Middle frontal gyrus (tissue), 1 donor: ENCODE data around the gene PELI2.

Experiments
- DNase-seq: peaks from one replicate; pipeline ENCODE4 v3.0.0-alpha.2; 2015; ENCODE audit warnings: low spot score; ENCODE audit errors: extremely low spot score

PELI2 gene

DNA sequence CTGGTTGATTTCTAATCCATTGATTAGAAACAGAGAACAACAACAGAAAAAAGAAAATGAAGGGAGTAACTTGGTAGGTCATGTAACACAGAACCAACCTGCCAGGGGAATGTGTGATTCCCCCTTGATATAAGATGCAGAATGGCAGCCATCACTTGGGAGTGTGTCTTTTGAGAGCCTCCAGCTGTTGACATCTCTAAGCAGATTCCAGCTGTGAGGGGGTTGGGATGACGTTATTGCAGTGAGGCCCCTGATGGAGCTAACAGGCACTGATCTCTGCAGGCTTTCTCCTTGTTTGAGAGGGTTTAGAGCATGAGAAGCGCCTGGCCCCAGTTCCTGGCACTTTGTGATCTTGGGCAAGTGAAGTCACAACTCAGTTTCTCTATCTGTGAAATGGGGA is 124.9 kb downstream of the PELI2 start:
- DNase-seq: no peak

GRCh38 chr14:56244138-56244789 is 126.1 kb downstream of the PELI2 start:
- DNase-seq: no peak

DNA sequence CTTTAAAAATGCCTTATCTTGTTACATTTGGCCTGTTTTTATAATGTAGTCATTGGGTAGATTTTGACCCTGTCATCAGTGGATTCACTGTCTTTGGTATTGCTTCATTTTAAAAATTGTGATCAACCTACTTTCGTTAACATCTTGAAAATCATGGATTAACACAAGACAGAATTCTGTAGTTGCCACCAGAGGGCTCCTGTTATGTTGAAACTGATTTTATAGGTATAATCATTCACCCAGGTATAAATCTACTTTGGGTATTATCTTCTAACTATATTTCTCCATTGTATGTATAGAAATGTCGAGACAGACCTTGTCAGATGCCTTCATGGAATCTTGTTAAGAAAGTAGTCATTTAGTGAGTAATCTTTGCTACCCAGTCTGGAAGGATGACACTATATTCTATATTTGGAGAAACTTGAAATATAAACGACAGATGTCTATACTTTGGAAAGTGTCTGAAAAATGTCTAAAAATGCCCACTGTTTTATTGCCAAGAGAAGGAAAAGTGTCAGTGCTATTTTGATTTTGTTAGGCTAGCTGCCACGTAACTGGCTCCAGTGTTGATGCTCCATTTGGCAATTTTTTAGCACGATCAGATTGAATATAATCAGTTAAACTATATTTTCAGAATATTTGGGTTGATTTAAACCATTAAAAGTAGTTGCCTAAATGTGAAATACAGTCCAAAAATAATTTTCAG is 129.4 kb downstream of the PELI2 start:
- no peak for DNase-seq

DNA sequence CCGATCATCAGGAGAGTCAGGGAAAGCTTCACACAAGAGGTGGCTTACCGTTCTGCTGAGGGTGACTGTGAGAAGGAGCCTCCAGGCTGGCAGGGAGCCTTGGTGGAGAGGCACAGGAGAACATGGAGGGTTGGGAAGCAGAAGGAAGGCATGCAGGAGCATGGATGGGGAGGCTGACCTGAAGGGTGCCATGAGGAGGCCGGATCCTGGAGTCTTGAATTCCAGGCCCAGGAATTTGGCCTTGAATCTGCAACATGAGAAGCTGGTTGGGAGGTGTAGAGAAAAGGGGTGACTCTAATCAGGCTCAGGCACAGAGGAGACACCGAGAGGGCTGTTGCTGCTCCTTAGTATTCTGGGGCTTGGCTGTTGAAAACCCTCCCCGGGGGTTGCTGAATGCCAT is 130.2 kb downstream of the PELI2 start:
- DNase-seq: no peak

DNA sequence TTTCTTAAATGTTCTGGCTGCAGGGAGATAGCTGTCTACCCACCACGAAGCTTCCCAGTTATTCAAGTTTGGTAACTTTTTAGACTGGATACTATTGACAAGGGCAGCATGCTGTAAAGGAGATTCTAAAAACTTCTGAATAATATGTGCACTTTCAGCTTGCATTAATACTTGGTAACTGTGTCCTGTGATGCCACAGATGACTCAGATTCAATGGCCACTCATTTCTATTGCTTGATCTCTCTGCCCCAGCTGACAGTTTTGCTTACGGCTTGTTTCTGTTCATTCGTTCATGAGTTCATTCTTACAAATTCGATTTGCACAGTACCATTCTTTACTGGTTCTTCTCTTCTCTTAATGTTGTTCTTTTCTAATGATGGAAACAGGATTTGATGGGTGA is 142.8 kb downstream of the PELI2 start:
- no peak for DNase-seq

DNA sequence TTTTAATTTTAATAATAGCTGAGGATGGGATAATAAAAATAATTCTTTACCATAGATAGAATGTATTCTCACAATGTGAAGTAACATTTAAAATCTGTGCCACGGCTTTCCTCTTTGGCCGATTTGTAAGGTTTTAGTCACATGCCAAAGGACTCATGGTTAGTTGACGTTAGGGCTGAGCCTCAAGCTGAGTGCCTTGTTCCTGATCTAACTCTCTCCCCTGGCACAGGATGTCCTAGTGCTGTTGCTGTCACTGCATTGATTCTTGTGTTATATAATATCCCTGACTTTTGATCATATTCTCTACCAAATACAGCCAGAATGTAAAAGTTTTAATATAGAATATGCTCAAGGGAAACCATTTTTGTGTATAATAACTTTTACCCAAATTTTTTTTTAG is 144.3 kb downstream of the PELI2 start:
- DNase-seq: no peak

GRCh38 chr14:56268039-56268438 is 149.8 kb downstream of the PELI2 start:
- DNase-seq: no peak

GRCh38 chr14:56268673-56269072 is 150.5 kb downstream of the PELI2 start:
- DNase-seq: no peak

DNA sequence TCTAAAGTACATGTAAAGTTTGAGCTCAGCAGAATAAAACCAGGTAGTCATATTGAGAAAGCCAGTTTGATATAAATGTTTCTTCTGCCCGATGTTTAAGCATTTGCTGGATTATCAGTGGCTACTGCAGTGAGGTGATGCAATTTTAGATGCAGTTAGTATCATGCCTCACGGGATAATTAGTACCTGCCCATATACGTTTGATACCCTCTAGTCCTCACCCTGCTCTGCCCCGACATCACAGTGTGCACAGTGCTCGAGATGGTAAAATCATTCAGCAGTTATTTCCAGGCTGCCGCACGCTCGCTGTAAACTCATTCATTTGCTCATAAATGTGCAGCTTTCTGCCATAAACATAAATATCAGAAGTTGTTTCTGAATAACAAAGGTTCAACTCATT is 152.7 kb downstream of the PELI2 start:
- DNase-seq: no peak

GRCh38 chr14:56271970-56272369 is 153.8 kb downstream of the PELI2 start:
- no peak for DNase-seq

DNA sequence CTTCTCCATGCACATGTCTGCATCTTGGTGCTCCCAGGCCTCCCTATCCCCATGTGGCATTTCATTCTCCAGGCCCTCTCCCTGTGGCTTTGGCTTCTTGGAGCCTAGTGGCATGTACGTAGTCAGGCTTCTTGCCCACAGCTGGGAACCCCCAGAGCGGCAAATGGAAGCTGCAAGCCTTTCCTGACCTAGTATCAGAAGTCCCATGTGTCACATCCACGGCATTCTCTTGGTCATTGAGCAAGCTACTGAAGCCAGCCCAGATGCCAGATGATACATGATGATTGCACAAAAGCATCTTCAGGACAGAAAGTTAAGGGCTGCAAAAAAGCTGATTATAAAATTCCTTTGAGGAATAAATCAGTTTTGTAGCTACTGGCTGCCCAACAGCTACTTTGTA is 154.9 kb downstream of the PELI2 start:
- DNase-seq: no peak

DNA sequence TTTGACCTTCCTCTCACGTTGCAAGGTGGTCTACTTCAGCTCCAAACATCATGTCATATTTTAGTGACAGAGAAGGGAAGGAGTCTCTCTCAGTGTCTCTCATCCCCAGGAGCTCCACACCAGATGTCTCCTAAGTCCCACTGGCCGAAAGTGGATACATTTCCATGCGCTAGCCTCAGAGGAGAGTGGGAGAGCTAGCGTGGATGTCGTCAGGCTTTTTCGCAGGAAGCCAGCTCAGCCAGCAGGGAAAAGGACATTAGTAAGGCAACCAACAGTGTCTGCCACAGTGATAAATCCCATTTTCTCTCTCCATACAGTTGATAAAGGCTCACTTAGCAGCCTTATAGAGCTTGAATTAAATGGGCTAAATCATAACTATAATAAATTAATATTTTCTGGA is 155.7 kb downstream of the PELI2 start:
- no peak for DNase-seq

- no peak for DNase-seq
These were observed 156.3 kb downstream of the PELI2 start for GRCh38 chr14:56274556-56274955.

DNA sequence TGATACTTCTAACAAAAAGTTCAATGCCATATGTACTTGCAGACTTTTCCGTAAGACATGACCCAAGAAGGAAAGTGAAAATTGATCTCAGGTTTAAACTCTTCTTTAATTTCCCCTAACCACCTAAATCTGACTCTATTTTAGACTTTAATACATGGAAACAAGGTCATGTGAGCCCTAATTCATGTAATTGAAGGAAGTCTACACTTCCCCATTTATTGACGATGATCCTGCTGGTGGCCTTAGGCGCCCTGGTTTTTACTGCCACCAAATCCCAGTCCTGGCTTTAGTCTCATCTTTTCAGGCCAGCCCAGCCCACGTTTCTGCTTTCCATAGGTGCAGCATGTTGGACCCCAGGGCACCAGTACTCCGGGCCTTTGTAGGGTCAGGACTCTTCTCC is 157.9 kb downstream of the PELI2 start:
- DNase-seq: no peak

DNA sequence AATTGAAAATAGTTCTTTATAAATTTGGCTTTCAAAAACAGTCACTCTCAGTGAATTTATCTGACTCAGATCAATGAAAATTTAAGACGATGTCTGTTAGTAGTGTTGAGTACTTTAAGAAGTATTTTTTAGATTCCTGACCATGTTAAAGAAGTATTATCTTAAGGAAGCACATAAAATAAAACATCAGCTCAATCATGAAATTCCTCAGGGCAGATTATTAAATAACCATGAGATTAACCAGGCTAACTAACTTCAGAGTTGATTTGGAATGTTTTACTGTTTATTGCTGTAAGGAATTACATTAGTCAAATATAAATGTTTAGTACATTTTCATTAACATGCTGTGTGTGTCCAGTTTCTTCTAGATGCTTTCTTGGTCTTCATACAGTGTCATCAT is 160.2 kb downstream of the PELI2 start:
- DNase-seq: no peak

GRCh38 chr14:56280843-56281242 is 162.6 kb downstream of the PELI2 start:
- DNase-seq: no peak

DNA sequence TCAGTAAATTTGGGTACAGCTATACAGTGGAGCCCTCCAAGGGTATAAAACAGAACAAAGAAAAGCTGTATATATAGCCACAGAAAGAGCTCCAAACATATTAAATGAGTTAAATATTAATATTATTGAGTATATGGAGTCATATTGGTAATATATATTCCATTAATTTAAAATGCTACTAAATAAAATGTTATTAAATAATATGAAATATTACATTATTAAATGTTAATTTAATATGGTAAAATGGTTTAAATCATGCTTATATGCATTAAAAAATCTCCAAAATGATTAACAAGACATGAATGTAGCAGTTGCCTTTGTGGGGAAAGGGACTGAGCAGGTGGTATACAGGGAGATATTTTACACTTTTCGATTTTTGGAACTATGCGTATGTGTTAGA is 164.0 kb downstream of the PELI2 start:
- no peak for DNase-seq

GRCh38 chr14:56284641-56285040 is 166.4 kb downstream of the PELI2 start:
- DNase-seq: no peak

GRCh38 chr14:56289155-56289554 is 170.9 kb downstream of the PELI2 start:
- no peak for DNase-seq

DNA sequence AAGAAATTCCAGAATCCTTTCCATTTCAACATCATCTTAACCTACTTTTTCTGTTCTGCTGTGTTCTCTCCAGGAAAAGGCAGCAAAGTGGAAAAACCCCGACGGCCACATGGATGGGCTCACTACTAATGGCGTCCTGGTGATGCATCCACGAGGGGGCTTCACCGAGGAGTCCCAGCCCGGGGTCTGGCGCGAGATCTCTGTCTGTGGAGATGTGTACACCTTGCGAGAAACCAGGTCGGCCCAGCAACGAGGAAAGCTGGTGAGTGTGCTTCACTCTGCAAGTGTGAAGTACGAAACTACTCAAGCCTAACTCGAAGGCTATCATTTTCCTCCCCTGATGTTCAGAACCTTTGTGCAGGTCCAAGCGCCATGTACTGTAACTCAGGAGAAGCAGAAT is 172.0 kb downstream of the PELI2 start:
- no peak for DNase-seq

DNA sequence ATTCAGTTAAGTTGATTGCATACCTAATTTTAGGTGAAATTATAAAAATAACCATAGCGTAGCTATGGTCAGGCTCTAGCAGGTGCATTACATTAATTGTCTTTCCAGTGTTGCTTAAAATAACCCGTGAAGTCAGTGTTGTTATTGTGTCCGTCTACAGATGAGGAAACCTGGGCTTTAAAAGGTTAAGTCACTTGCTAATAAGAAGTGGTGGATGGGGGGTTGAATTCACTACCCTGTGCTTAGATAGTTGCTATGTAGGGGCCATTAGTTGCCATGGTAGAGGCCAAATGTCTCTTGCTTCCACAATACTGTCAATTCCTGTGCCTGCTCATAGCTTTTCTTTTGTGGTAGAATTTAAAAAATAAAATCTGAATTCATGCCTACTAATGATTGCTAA is 174.8 kb downstream of the PELI2 start:
- DNase-seq: no peak

GRCh38 chr14:56293506-56293905 is 175.3 kb downstream of the PELI2 start:
- DNase-seq: no peak

GRCh38 chr14:56294128-56294527 is 175.9 kb downstream of the PELI2 start:
- no peak for DNase-seq
